Breast epithelium (tissue), 3 donors: ENCODE data around the gene TRPM2.

Experiments used
- POLR2A ChIP-seq: fragments of 450-650 bp; IDR thresholded peaks from one replicate; pipeline ENCODE4 v1.6.1; 2016; ENCODE audit warnings: antibody characterized with exemption, mild to moderate bottlenecking, moderate library complexity
- POLR2AphosphoS5 ChIP-seq, 3 donors: sonication (generic); formaldehyde crosslinking; IDR thresholded peaks; one replicate each; pipeline ENCODE4 v1.6.1; 2017; ENCODE audit warnings: antibody characterized with exemption in 3 of 3
- TF ChIP-seq, protein P1 (sequence below), 3 donors: fragments of 450-650 bp; IDR thresholded peaks; one replicate each; pipeline ENCODE4 v1.5.1; 2016 to 2017; ENCODE audit warnings: antibody characterized with exemption in 3 of 3, mild to moderate bottlenecking in 3 of 3, moderate library complexity in 3 of 3

DNA sequence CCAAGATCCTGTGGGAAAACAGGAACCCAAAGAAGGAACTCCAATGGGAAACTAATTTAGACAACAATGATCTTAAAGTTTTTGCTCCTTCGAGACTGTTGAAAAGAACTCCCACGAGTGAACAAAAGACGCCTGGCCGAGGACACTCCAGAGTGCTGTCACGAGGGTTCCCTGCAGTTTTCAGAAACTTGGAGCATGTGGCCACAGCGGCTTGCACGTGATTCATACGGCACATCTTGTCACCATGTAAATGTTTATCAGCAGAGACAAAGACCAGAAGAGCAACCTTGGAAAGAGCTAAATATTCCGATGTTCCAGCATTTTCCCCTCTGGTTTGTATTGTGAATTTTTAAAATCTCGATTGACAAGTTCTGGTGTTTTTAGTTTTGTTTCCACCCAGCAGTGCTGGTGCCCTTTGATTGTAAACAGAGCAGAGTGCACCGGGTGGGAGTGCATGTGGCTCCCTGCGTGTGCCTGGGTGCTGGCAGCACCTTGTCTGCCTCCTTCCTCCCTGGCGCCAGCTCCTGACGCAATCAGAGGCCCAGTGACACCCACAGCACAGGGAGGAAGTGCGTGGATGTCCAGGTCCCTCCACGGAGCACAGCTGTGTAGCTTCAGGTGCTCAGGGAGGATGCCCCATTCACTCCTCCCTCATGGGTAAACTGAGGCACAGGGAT lies 124.8 kb downstream of the TRPM2 start:
- TF ChIP-seq POLR2A (no peak), POLR2AphosphoS5 (IDR thresholded peaks at IDR 0.05) (no peak)
- TF ChIP-seq, protein P1, sequence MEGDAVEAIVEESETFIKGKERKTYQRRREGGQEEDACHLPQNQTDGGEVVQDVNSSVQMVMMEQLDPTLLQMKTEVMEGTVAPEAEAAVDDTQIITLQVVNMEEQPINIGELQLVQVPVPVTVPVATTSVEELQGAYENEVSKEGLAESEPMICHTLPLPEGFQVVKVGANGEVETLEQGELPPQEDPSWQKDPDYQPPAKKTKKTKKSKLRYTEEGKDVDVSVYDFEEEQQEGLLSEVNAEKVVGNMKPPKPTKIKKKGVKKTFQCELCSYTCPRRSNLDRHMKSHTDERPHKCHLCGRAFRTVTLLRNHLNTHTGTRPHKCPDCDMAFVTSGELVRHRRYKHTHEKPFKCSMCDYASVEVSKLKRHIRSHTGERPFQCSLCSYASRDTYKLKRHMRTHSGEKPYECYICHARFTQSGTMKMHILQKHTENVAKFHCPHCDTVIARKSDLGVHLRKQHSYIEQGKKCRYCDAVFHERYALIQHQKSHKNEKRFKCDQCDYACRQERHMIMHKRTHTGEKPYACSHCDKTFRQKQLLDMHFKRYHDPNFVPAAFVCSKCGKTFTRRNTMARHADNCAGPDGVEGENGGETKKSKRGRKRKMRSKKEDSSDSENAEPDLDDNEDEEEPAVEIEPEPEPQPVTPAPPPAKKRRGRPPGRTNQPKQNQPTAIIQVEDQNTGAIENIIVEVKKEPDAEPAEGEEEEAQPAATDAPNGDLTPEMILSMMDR (IDR thresholded peaks at IDR 0.05), result no peak
